ENCODE measurements around the gene SULT1E1.

The SULT1E1 gene

DNA sequence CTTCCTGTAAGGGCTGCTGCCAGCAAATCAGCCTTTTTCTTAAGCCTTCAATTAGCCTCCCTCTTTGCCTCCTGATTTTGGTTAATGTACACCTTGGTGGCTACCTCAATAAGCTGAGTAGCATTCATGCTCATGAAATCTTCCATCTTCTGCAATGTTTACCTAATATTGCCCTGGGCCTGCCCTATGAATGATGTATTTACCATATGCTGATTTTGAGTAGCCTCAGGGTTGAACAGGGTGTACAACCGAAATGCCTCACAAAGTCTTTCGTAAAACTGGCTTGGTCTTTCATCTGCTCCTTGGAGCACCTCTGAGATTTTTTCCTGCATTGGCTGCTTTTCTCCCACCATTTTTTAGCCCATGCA is 29.8 kb downstream of the SULT1E1 start:
- TF ChIP-seq FOXM1 (IDR thresholded peaks at IDR 0.05; ENCODE audit: borderline replicate concordance, low read depth) (no peak), EGR1 (IDR thresholded peaks at IDR 0.05) (no peak), ZBTB7A (IDR thresholded peaks at IDR 0.05; ENCODE audit: low read depth) (no peak), YY1 (IDR thresholded peaks at IDR 0.05; ENCODE audit: low read depth) (no peak), CREB1 (IDR thresholded peaks at IDR 0.05; ENCODE audit: low read depth) (no peak), MAX (IDR thresholded peaks at IDR 0.05) (no peak), USF1 (IDR thresholded peaks at IDR 0.05) (no peak), TEAD4 (IDR thresholded peaks at IDR 0.05) (no peak), TAF1 (IDR thresholded peaks at IDR 0.05; ENCODE audit: low read depth) (no peak), TCF12 (IDR thresholded peaks at IDR 0.05; ENCODE audit: low read depth) (no peak), EP300 (IDR thresholded peaks at IDR 0.05; ENCODE audit: borderline replicate concordance) (no peak), RAD21 (IDR thresholded peaks at IDR 0.05; ENCODE audit: low read depth) (no peak), CEBPB (IDR thresholded peaks at IDR 0.05) (no peak), NFIC (IDR thresholded peaks at IDR 0.05) (no peak)
- TF ChIP-seq, protein P1, sequence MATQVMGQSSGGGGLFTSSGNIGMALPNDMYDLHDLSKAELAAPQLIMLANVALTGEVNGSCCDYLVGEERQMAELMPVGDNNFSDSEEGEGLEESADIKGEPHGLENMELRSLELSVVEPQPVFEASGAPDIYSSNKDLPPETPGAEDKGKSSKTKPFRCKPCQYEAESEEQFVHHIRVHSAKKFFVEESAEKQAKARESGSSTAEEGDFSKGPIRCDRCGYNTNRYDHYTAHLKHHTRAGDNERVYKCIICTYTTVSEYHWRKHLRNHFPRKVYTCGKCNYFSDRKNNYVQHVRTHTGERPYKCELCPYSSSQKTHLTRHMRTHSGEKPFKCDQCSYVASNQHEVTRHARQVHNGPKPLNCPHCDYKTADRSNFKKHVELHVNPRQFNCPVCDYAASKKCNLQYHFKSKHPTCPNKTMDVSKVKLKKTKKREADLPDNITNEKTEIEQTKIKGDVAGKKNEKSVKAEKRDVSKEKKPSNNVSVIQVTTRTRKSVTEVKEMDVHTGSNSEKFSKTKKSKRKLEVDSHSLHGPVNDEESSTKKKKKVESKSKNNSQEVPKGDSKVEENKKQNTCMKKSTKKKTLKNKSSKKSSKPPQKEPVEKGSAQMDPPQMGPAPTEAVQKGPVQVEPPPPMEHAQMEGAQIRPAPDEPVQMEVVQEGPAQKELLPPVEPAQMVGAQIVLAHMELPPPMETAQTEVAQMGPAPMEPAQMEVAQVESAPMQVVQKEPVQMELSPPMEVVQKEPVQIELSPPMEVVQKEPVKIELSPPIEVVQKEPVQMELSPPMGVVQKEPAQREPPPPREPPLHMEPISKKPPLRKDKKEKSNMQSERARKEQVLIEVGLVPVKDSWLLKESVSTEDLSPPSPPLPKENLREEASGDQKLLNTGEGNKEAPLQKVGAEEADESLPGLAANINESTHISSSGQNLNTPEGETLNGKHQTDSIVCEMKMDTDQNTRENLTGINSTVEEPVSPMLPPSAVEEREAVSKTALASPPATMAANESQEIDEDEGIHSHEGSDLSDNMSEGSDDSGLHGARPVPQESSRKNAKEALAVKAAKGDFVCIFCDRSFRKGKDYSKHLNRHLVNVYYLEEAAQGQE (IDR thresholded peaks at IDR 0.05; ENCODE audit: low read depth), result no peak

DNA sequence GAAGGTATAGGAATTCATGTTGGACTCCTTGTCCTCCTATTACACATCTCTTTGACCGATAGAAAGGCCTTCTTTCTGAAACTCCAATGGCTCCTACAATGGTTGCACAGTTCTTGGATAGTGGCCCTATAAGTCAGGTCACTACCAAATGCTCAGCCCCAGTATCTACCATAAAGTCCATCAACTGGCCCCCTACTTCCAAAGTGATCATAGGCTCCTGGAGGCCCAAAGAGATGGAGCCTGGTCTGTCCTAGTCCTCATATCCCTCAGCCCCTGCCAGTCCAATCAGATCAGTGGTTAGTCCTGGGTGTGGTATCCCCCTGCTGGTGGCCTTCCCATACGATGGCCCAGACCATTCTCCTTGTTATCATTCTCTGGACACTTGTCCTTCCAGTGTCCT is 30.3 kb downstream of the SULT1E1 start:
- TF ChIP-seq EP300 (IDR thresholded peaks at IDR 0.05; ENCODE audit: borderline replicate concordance), result no peak
- TF ChIP-seq FOXM1 (IDR thresholded peaks at IDR 0.05; ENCODE audit: borderline replicate concordance, low read depth), result no peak
- no peak for TF ChIP-seq TAF1 (IDR thresholded peaks at IDR 0.05; ENCODE audit: low read depth)
- TF ChIP-seq YY1 (IDR thresholded peaks at IDR 0.05; ENCODE audit: low read depth), result no peak
- no peak for TF ChIP-seq EGR1 (IDR thresholded peaks at IDR 0.05)
- TF ChIP-seq TCF12 (IDR thresholded peaks at IDR 0.05; ENCODE audit: low read depth), result no peak
- no peak for TF ChIP-seq ZBTB7A (IDR thresholded peaks at IDR 0.05; ENCODE audit: low read depth)
- no peak for TF ChIP-seq USF1 (IDR thresholded peaks at IDR 0.05)
- no peak for TF ChIP-seq CREB1 (IDR thresholded peaks at IDR 0.05; ENCODE audit: low read depth)
- no peak for TF ChIP-seq NFIC (IDR thresholded peaks at IDR 0.05)
- TF ChIP-seq TEAD4 (IDR thresholded peaks at IDR 0.05), result no peak

- TF ChIP-seq NFIC (IDR thresholded peaks at IDR 0.05) (no peak), TCF12 (IDR thresholded peaks at IDR 0.05; ENCODE audit: low read depth) (no peak), CEBPB (IDR thresholded peaks at IDR 0.05) (no peak), YY1 (IDR thresholded peaks at IDR 0.05; ENCODE audit: low read depth) (no peak), ZBTB7A (IDR thresholded peaks at IDR 0.05; ENCODE audit: low read depth) (no peak), CREB1 (IDR thresholded peaks at IDR 0.05; ENCODE audit: low read depth) (no peak), EP300 (IDR thresholded peaks at IDR 0.05; ENCODE audit: borderline replicate concordance) (no peak), RAD21 (IDR thresholded peaks at IDR 0.05; ENCODE audit: low read depth) (no peak), FOXM1 (IDR thresholded peaks at IDR 0.05; ENCODE audit: borderline replicate concordance, low read depth) (no peak), USF1 (IDR thresholded peaks at IDR 0.05) (no peak), MAX (IDR thresholded peaks at IDR 0.05) (no peak)
- TF ChIP-seq, protein P1 (IDR thresholded peaks at IDR 0.05; ENCODE audit: low read depth), result no peak
Measured at GRCh38 chr4:69828828-69829227, 31.1 kb downstream of the SULT1E1 start.

GRCh38 chr4:69823481-69824186 is 36.3 kb downstream of the SULT1E1 start:
- peak; percentile 60 for TF ChIP-seq RAD21 (IDR thresholded peaks at IDR 0.05; ENCODE audit: low read depth)
- no peak for TF ChIP-seq FOXM1 (IDR thresholded peaks at IDR 0.05; ENCODE audit: borderline replicate concordance, low read depth)

GRCh38 chr4:69823048-69823447 is 36.9 kb downstream of the SULT1E1 start:
- TF ChIP-seq MAX (IDR thresholded peaks at IDR 0.05), result no peak
- no peak for TF ChIP-seq FOXM1 (IDR thresholded peaks at IDR 0.05; ENCODE audit: borderline replicate concordance, low read depth)
- TF ChIP-seq TCF12 (IDR thresholded peaks at IDR 0.05; ENCODE audit: low read depth), result no peak
- TF ChIP-seq, protein P1 (IDR thresholded peaks at IDR 0.05; ENCODE audit: low read depth), result no peak
- TF ChIP-seq NFIC (IDR thresholded peaks at IDR 0.05), result no peak
- TF ChIP-seq YY1 (IDR thresholded peaks at IDR 0.05; ENCODE audit: low read depth), result no peak
- TF ChIP-seq EGR1 (IDR thresholded peaks at IDR 0.05), result no peak
- no peak for TF ChIP-seq TEAD4 (IDR thresholded peaks at IDR 0.05)
- no peak for TF ChIP-seq ZBTB7A (IDR thresholded peaks at IDR 0.05; ENCODE audit: low read depth)
- no peak for TF ChIP-seq CREB1 (IDR thresholded peaks at IDR 0.05; ENCODE audit: low read depth)
- TF ChIP-seq CEBPB (IDR thresholded peaks at IDR 0.05), result no peak
- TF ChIP-seq EP300 (IDR thresholded peaks at IDR 0.05; ENCODE audit: borderline replicate concordance), result no peak
- no peak for TF ChIP-seq RAD21 (IDR thresholded peaks at IDR 0.05; ENCODE audit: low read depth)
- TF ChIP-seq USF1 (IDR thresholded peaks at IDR 0.05), result no peak
- TF ChIP-seq TAF1 (IDR thresholded peaks at IDR 0.05; ENCODE audit: low read depth), result no peak
